Measurements from ENCODE around the gene MITF.

- TF ChIP-seq CTCF (IDR thresholded peaks at IDR 0.05; ENCODE audit: low read length) (no peak), EZH2 (IDR thresholded peaks at IDR 0.05; ENCODE audit: borderline replicate concordance, low read length) (no peak)
Measured at GRCh38 chr3:69698728-69699127, 40.5 kb upstream of the MITF start.

Measured in OCI-LY1 (cell line).